Left ventricle myocardium inferior (tissue), 1 donor: ENCODE data around the gene DNA2. TPM values are rescaled to one million over a fixed set of nuclear protein-coding genes. Genes with fewer than 3 reads are reported as not detected.

Experiments used
- DNase-seq: peaks from one replicate; pipeline ENCODE4 v3.0.0-alpha.2; 2020
- H3K27ac ChIP-seq: fragments of 200-600 bp; replicated peaks from 2 replicates; pipeline ENCODE4 v1.8.0; 2021
- H3K27me3 ChIP-seq: fragments of 200-600 bp; 2 replicates; pipeline ENCODE4 v1.8.0; 2021; ENCODE audit warnings: low read depth
- H3K36me3 ChIP-seq: fragments of 200-600 bp; 2 replicates; pipeline ENCODE4 v1.8.0; 2021
- H3K4me1 ChIP-seq: fragments of 200-600 bp; 2 replicates; pipeline ENCODE4 v1.8.0; 2021
- H3K4me3 ChIP-seq: fragments of 200-600 bp; 2 replicates; pipeline ENCODE4 v1.8.0; 2021; ENCODE audit warnings: mild to moderate bottlenecking, moderate library complexity
- H3K9me3 ChIP-seq: fragments of 200-600 bp; replicated peaks from 2 replicates; pipeline ENCODE4 v1.8.0; 2021
- CTCF ChIP-seq: fragments of 200-600 bp; IDR thresholded peaks from 2 replicates; pipeline ENCODE4 v1.8.0; 2021; ENCODE audit warnings: antibody characterized with exemption, mild to moderate bottlenecking, borderline replicate concordance
- intact Hi-C: fragments of 100-400 bp; cut with micrococcal nuclease; formaldehyde crosslinking; loops from one replicate; pipeline ENCODE4 v1.11.0; 2022
- total RNA-seq: library from RNA; stranded (reverse); fragmentation: NEBNext Ultra II Directional; extraction: Animal tissue kit (Norgen Biotek cat#: 25700); gene quantifications from one replicate; pipeline ENCODE4 v1.2.1, GENCODE V29; 2021
- donor health status: DM: no; HTN: yes; CAD: no; lungs with severe emphysema.

Gene DNA2
- total RNA-seq, 1 donor from 2014 or later, result 2.1 TPM

- Histone ChIP-seq H3K4me1 (no peaks in the 10 kb centered on the region), H3K27ac (no peak overlapping the region), H3K27me3 (no peaks in the 10 kb centered on the region), H3K9me3 (no peaks in the 10 kb centered on the region), H3K36me3 (peaks cover 5% of the 10 kb centered on the region), H3K4me3 (no peak overlapping the region)
- no peak for DNase-seq
- intact Hi-C loops, result no loop called here
- TF ChIP-seq CTCF, result no peak
Observed at GRCh38 chr10:68440898-68441297, 30.9 kb downstream of the DNA2 start.

GRCh38 chr10:68435803-68436202, 36.0 kb downstream of the DNA2 start:
- H3K27me3 ChIP-seq, result no peaks in the 10 kb centered on the region
- no peaks in the 10 kb centered on the region for H3K4me1 ChIP-seq
- no peak overlapping the region for H3K4me3 ChIP-seq
- no peak for TF ChIP-seq CTCF
- H3K27ac ChIP-seq, result no peak overlapping the region
- intact Hi-C loops, result no loop called here
- H3K9me3 ChIP-seq, result no peaks in the 10 kb centered on the region
- H3K36me3 ChIP-seq, result peaks cover 5% of the 10 kb centered on the region
- DNase-seq, result no peak

- Histone ChIP-seq H3K27ac (no peak overlapping the region), H3K36me3 (peaks cover 5% of the 10 kb centered on the region), H3K27me3 (no peaks in the 10 kb centered on the region), H3K9me3 (no peaks in the 10 kb centered on the region), H3K4me3 (no peak overlapping the region), H3K4me1 (no peaks in the 10 kb centered on the region)
- intact Hi-C loops, result no loop called here
- DNase-seq, result no peak
- no peak for TF ChIP-seq CTCF
Observed at GRCh38 chr10:68434657-68435056, 37.1 kb downstream of the DNA2 start.

GRCh38 chr10:68428396-68429104, 43.2 kb downstream of the DNA2 start:
- intact Hi-C loops, result no loop called here
- H3K4me3 ChIP-seq, result no peak overlapping the region
- H3K27me3 ChIP-seq, result no peaks in the 10 kb centered on the region
- H3K9me3 ChIP-seq, result no peaks in the 10 kb centered on the region
- no peak for DNase-seq
- no peak overlapping the region for H3K27ac ChIP-seq
- no peak for TF ChIP-seq CTCF
- no peaks in the 10 kb centered on the region for H3K4me1 ChIP-seq
- peaks cover 3% of the 10 kb centered on the region for H3K36me3 ChIP-seq

- Histone ChIP-seq H3K27me3 (no peaks in the 10 kb centered on the region), H3K36me3 (peaks cover 11% of the 10 kb centered on the region), H3K4me3 (no peak overlapping the region), H3K27ac (no peak overlapping the region), H3K4me1 (no peaks in the 10 kb centered on the region), H3K9me3 (no peaks in the 10 kb centered on the region)
- TF ChIP-seq CTCF, result no peak
- DNase-seq, result no peak
- intact Hi-C loops, result no loop called here
Observed at GRCh38 chr10:68424454-68425014, 47.2 kb downstream of the DNA2 start.
